ENCODE data around the gene TPST1.

DNA sequence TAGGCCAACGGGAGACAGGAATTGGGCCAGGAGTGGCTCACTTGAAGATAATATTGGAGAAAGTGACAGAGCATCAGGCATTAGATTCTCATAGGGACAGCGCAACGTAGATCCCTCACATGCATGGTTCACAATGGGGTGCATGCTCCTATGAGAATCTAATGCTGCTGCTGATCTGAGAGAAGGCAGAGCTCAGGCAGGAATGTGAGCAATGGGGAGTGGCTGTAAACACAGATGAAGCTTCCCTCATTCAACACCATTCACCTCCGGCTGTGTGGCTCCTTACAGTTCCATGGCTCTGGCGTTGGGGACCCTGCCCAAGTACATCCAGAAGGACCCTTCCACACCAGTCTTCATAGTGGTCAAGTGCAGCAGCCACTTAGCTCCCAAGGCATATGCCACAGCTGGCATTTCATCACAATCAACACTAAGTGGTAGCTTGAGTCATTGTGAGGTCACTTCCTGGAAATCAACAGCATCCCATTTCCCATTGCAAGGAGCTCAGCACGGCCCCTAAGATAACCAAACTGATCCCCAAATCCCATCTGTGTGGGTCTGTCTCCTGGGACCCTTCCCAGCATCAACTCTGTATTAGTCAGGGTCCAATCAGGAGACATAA is 174.5 kb downstream of the TPST1 start:
- TF ChIP-seq, protein P1, sequence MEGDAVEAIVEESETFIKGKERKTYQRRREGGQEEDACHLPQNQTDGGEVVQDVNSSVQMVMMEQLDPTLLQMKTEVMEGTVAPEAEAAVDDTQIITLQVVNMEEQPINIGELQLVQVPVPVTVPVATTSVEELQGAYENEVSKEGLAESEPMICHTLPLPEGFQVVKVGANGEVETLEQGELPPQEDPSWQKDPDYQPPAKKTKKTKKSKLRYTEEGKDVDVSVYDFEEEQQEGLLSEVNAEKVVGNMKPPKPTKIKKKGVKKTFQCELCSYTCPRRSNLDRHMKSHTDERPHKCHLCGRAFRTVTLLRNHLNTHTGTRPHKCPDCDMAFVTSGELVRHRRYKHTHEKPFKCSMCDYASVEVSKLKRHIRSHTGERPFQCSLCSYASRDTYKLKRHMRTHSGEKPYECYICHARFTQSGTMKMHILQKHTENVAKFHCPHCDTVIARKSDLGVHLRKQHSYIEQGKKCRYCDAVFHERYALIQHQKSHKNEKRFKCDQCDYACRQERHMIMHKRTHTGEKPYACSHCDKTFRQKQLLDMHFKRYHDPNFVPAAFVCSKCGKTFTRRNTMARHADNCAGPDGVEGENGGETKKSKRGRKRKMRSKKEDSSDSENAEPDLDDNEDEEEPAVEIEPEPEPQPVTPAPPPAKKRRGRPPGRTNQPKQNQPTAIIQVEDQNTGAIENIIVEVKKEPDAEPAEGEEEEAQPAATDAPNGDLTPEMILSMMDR (IDR thresholded peaks at IDR 0.05), result no peak
- TF ChIP-seq, protein P2, sequence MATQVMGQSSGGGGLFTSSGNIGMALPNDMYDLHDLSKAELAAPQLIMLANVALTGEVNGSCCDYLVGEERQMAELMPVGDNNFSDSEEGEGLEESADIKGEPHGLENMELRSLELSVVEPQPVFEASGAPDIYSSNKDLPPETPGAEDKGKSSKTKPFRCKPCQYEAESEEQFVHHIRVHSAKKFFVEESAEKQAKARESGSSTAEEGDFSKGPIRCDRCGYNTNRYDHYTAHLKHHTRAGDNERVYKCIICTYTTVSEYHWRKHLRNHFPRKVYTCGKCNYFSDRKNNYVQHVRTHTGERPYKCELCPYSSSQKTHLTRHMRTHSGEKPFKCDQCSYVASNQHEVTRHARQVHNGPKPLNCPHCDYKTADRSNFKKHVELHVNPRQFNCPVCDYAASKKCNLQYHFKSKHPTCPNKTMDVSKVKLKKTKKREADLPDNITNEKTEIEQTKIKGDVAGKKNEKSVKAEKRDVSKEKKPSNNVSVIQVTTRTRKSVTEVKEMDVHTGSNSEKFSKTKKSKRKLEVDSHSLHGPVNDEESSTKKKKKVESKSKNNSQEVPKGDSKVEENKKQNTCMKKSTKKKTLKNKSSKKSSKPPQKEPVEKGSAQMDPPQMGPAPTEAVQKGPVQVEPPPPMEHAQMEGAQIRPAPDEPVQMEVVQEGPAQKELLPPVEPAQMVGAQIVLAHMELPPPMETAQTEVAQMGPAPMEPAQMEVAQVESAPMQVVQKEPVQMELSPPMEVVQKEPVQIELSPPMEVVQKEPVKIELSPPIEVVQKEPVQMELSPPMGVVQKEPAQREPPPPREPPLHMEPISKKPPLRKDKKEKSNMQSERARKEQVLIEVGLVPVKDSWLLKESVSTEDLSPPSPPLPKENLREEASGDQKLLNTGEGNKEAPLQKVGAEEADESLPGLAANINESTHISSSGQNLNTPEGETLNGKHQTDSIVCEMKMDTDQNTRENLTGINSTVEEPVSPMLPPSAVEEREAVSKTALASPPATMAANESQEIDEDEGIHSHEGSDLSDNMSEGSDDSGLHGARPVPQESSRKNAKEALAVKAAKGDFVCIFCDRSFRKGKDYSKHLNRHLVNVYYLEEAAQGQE (IDR thresholded peaks at IDR 0.05; ENCODE audit: insufficient read depth in 1 of 2, low read depth in 2 of 2, low read length in 1 of 2), result no peak
- TF ChIP-seq TCF7L2 (IDR thresholded peaks at IDR 0.05; ENCODE audit: low read depth, low read length), result no peak
- no peak for TF ChIP-seq POLR2AphosphoS5 (IDR thresholded peaks at IDR 0.05; ENCODE audit: low read depth, low read length)
